AG20443 (cell line): ENCODE results near the gene FHIT.

ENCODE experiments used
- DNase-seq: peaks from one replicate; pipeline ENCODE4 v3.0.0; 2012; ENCODE audit warnings: low spot score, mixed read lengths

FHIT gene

DNA sequence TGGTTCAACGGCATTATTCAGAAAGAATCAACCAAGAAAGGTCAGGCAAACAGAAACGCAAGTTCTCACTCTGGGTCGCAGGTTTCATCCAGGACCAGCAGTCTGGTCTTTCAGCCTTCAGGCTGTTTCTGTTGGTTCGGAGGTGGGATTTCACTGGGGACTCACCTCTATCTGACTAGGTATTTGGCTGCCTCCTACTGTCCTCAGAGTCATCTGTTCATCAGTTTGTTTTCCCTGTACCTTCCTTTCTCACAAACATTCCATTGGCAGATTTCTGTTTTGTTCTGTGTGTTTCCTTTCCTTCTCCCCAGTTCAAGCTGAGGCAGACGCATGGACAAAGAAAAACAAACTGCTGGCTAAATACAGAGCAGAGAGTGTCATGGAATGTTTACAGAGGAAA is 1154.8 kb downstream of the FHIT start:
- DNase-seq: no peak

GRCh38 chr3:60095930-60096329 is 1155.3 kb downstream of the FHIT start:
- no peak for DNase-seq

GRCh38 chr3:60095516-60095915 is 1155.7 kb downstream of the FHIT start:
- DNase-seq: no peak

DNA sequence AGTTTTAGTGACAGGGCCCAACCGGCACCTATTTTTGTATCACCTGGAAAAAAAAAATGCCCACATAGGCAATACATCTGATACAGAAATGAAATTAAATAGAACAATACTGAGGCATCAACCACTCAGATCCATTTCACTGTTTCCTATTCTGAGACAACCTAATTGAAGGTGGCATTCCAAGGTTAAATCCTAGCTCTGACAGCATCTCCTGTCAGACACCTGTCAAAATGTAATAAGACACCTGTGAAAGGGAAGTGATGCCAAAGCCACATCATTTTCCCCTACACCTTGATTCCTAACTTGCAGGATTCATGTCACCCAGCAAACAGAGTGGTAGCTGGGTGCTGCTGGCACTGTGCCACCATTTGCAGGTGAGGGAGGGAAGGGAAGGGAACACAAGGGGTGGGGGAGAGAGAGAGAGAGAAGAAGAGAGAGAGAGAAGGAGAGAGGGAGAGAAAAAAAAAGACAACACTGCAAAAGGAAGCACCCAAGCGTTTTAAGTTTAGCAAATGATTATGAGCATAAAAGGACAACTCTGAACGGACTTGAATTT is 1156.8 kb downstream of the FHIT start:
- DNase-seq: no peak

DNA sequence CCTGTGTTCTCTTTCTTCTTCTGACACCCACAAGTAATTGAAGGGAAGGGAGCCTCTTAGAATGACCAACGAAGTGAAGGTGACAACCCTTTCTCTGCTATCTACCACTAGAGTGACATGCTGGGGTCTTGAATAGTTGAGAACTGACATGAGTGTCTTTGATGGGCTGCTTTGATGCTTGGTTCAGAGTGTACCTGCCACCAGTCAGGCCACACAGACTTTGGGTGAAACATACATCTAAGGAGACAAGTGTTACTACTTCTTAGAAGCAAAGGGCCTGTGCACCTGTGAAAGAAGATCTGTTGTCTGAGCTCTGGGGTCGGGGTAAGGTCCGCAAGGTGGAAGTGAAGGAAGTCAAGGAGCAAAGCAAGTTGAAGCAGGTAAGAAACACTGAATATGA is 1160.7 kb downstream of the FHIT start:
- no peak for DNase-seq

GRCh38 chr3:60086811-60087210 is 1164.4 kb downstream of the FHIT start:
- DNase-seq: peak; percentile 48

GRCh38 chr3:60085649-60086048 is 1165.6 kb downstream of the FHIT start:
- no peak for DNase-seq

GRCh38 chr3:60081381-60082095 is 1169.7 kb downstream of the FHIT start:
- DNase-seq: no peak

DNA sequence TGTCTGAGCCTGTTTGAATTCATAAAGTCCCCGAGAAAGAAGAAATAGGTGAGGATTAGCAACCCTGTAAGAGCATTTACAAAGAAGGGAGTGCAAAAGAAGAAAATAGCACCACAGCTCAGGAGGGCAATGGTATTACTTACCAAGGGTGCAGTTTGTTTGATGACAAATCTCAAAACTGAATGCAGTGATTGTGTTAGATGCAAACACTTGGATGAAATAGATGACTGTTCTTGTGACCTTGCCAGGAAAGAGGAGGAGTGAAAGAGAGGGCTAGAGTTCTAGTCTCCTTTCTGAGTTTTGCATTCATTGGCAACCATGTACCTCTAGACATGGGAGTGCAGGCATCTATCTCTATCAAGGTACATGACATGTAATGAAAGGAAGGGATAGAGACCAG is 1170.6 kb downstream of the FHIT start:
- no peak for DNase-seq

- DNase-seq: no peak
Observed at GRCh38 chr3:60079076-60079475, 1172.2 kb downstream of the FHIT start.

DNA sequence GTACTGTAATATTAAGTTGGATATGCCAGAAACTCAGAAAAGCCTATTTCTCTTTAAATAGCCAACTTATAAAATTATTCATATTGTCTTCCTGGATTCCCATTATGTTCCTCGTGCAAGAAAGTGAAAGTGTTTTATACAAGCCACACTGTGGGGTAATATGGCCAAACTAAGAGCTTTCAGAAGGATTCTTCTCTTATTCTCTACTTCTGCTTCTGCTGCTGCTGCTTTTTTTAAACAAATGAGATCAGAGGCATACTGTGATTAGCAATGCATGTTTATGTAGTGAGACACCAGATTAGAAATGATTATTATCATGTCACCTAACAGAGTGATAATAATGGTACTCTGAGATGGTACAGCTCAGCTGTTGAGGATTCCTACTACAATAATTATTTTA is 1174.9 kb downstream of the FHIT start:
- DNase-seq: no peak

GRCh38 chr3:60073942-60074341 is 1177.3 kb downstream of the FHIT start:
- no peak for DNase-seq

DNA sequence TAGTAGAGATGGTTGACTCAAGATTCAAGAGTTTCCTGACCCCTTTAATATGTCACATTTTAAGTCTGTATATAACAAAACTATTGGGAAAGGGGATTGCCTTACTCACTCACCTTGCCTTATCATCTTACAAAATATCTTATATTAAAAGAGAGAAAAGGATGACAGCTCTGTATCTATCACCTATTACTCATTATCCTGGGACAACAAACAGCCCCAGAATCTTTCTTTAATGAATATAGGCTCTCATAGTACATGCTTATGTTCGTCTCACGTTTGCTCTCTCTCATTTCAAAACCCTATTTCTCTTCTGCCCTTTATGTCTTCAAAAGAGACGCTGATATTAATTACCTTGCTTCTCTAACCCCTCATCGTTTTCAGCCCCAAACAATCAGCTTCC is 1178.0 kb downstream of the FHIT start:
- no peak for DNase-seq

DNA sequence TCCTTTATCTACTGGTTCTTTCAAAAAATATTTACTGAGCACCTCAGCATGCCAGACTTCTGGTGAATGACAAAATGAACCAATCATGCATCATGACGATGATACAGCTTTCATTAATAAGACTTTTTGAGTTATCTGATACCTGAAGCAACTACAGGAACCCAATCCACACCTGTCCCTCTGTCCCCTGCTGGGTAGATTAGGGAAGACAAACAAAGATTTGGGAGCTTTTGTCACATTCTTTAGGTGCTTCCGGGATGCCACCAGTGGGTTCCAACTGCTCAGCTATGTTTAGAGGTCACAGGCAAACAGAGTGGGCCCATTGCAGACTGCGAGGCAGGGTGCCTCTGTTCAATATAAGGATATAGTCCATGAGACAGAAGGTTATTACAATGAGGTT is 1180.9 kb downstream of the FHIT start:
- no peak for DNase-seq

DNA sequence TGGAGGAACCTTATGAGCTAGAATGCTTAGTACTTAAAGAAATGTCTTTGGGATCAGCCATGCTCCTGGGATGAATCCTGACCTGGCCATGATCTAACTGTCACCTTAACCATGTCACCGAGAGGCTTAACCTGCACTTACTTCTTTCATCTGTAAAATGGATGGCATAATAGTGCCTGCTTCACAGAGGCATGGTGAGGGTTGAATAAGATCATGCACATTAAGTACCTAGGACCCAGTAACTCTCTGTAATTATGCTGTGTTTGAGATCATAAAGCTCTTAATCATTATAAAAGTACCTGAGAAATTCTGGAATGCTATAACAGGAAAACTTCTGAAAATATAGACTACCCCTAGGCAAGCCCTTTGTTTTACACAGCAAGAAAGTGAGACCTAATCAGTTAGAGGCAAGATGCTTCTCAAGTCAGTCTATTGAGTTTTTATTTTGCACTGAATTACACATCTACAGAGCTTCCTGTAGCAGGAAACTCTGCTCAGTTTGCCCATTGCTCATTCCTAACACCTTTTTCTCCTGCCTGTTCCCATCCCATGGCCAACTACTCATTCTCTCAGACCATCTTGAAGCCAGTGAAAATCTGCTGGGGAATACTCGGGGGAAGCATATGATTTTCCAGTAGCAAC is 1185.9 kb downstream of the FHIT start:
- no peak for DNase-seq

DNA sequence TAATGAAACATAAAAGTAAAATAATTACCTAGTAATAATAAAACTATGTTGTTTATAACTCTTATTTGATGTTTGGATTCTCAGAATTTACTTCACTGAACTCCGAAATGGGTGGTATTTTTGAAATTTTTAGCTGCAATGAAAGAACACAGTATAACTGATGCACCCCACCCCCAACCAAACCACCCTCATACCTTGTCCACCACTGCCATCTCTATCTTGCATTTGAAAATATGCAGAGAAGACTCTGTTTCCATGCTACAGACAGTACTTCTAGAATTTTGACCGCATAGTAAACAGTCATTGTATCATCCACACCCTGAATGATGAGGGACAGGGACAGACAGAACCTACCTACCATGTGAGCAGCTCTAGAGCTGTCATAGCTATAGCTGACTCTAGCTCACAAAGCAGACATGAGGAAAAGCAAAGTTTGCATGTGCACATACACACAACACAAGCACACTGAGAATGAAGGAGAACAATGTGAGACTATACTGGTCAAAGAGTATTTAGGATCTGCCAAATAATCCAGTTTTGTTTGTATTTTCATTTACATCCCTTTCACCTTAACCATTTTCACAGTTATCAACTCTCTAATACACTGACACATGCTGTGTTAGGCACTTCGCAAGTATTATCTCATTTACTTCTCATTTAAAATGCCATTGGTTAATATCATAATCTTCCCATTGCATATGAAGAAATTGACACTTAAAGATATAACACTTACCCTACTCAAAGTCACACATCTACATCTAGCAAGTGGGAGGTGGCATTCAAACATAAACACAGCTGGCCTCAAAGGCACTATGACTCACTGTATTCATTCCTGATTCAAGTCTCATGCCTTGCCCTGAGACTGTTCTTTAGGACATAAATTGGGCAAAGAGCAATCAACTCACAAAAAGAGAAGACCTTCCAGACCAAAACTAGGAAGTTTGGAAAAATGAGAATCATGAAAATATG is 1186.8 kb downstream of the FHIT start:
- peak; percentile 62 for DNase-seq

DNA sequence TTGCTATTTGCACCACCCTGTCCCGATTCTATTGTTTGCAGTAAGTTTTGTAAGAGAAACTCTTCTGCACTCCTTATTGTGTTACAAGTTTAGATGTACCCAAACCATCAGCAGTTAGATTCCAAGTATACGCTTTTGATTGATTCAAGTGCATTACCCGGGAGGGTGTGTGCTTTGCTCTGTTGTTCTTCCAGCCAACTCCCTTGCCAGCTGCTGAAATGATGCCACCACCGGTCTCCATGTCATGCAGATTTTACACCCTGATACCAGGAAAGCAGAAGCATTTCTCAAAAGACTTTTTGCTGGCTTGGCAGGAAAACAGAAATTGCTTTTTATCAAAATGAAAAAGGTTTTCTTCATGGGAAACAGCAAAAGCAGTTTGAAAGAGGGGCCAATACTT is 1194.8 kb downstream of the FHIT start:
- no peak for DNase-seq

- DNase-seq: no peak
Observed at GRCh38 chr3:60055765-60056164, 1195.5 kb downstream of the FHIT start.

DNA sequence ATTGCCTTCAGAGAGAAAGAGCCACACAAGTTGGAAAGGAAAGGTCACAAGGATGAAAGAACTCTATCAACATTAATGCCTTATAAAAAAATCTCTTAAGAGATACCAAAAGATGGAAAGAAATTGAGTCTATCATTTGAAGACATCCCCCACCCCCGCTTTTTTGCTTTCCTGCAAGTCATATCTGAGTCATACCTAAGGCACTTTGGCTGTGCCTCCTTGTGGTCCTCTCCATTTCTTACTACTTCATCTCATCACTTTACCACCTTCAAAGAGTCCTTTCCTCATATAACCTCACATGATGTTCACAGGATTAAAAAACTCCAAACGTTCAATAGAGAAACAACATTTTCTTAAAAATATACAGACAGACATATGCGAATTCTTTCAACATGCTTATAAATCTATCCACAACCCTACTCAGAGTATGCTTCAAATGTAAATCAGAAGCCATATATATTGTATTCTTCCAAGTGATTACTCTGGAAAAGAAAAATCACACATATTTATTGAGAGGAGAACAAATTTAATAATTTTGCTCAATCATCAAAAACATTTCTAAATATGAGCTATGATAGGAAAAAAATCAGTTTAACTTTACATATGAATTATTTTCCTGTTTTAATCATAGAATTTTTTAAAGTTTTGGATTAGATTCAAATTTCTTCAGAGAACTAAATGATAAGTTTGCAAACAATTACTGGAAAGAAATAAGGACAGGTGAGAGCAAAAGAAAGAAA is 1197.6 kb downstream of the FHIT start:
- peak; percentile 36 for DNase-seq

- no peak for DNase-seq
Observed at GRCh38 chr3:60048447-60048848, 1202.8 kb downstream of the FHIT start.

DNA sequence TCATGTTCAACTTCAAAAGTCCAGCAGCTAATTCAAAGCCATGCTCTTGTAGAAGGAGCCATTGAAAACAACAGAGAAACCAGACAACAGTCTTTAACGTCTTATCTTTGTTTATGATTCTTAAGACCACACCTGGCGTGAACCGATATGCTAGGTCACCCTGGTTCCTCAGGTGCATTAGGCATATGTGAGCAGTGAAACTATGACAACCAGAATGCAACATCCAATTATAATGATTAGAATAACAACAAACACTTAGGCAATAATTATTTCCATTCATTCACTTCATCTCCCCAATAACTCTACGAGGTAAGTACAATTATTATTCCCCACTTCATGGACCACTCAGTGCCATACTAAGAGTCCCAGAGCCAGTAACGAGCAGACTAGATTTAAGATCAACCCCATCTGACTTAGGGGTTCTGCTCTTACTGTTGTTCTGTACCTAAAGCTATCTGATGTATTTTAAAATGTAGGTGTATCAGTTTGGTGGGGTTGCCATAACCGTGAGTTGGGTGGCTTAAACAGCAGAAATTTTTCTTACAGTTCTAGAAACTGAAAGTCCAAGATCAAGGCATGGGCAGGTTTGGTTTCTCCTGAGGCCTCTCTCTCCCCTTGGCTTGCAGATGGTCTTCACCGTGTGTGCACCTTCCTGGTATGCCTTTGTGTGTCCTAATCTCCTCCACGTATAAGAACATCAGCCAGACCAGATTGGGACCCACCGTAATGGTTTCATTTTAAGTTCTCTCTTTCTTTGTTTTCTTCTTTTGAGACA is 1203.6 kb downstream of the FHIT start:
- DNase-seq: no peak
